ENCODE data around the gene TMIGD1.

The TMIGD1 gene

GRCh38 chr17:30300818-30301217 lies 33.0 kb downstream of the TMIGD1 start:
- DNase-seq (ENCODE audit: low read depth, low spot score) = no peak
- Histone ChIP-seq H3K27me3 (ENCODE audit: insufficient read depth, insufficient read length) (no peaks in the 10 kb centered on the region), H3K4me3 (ENCODE audit: insufficient read length, low read depth) (no peak overlapping the region), H3K9ac (ENCODE audit: insufficient read length, low read depth) (no peak overlapping the region), H3K4me1 (ENCODE audit: insufficient read depth, insufficient read length) (no peaks in the 10 kb centered on the region), H3K36me3 (ENCODE audit: insufficient read depth, insufficient read length, low read length) (no peaks in the 10 kb centered on the region), H3K9me3 (ENCODE audit: insufficient read depth, low read length) (peaks cover 5% of the 10 kb centered on the region)
- no peak for TF ChIP-seq YY1 (IDR thresholded peaks at IDR 0.05; ENCODE audit: insufficient read depth, insufficient read length)
- TF ChIP-seq SUZ12 (IDR thresholded peaks at IDR 0.05; ENCODE audit: extremely low read depth, insufficient read depth, insufficient read length) = no peak
- no peak for TF ChIP-seq ZNF274 (IDR thresholded peaks at IDR 0.05; ENCODE audit: low read depth, low read length)

GRCh38 chr17:30299000-30299399 lies 34.9 kb downstream of the TMIGD1 start:
- Histone ChIP-seq H3K27me3 (ENCODE audit: insufficient read depth, insufficient read length) (no peaks in the 10 kb centered on the region), H3K4me3 (ENCODE audit: insufficient read length, low read depth) (no peak overlapping the region), H3K4me1 (ENCODE audit: insufficient read depth, insufficient read length) (no peaks in the 10 kb centered on the region), H3K36me3 (ENCODE audit: insufficient read depth, insufficient read length, low read length) (no peaks in the 10 kb centered on the region), H3K9ac (ENCODE audit: insufficient read length, low read depth) (no peak overlapping the region), H3K9me3 (ENCODE audit: insufficient read depth, low read length) (peaks cover 5% of the 10 kb centered on the region)
- TF ChIP-seq ZNF274 (IDR thresholded peaks at IDR 0.05; ENCODE audit: low read depth, low read length) = no peak
- TF ChIP-seq SUZ12 (IDR thresholded peaks at IDR 0.05; ENCODE audit: extremely low read depth, insufficient read depth, insufficient read length) = no peak
- no peak for TF ChIP-seq YY1 (IDR thresholded peaks at IDR 0.05; ENCODE audit: insufficient read depth, insufficient read length)
- no peak for DNase-seq (ENCODE audit: low read depth, low spot score)

GRCh38 chr17:30297715-30298114 lies 36.1 kb downstream of the TMIGD1 start:
- DNase-seq (ENCODE audit: low read depth, low spot score) = no peak
- Histone ChIP-seq H3K4me1 (ENCODE audit: insufficient read depth, insufficient read length) (no peaks in the 10 kb centered on the region), H3K27me3 (ENCODE audit: insufficient read depth, insufficient read length) (no peaks in the 10 kb centered on the region), H3K4me3 (ENCODE audit: insufficient read length, low read depth) (no peak overlapping the region), H3K36me3 (ENCODE audit: insufficient read depth, insufficient read length, low read length) (no peaks in the 10 kb centered on the region), H3K9ac (ENCODE audit: insufficient read length, low read depth) (no peak overlapping the region), H3K9me3 (ENCODE audit: insufficient read depth, low read length) (peaks cover 5% of the 10 kb centered on the region)
- no peak for TF ChIP-seq SUZ12 (IDR thresholded peaks at IDR 0.05; ENCODE audit: extremely low read depth, insufficient read depth, insufficient read length)
- TF ChIP-seq YY1 (IDR thresholded peaks at IDR 0.05; ENCODE audit: insufficient read depth, insufficient read length) = no peak
- TF ChIP-seq ZNF274 (IDR thresholded peaks at IDR 0.05; ENCODE audit: low read depth, low read length) = no peak

GRCh38 chr17:30296499-30297080 lies 37.3 kb downstream of the TMIGD1 start:
- no peaks in the 10 kb centered on the region for H3K4me1 ChIP-seq (ENCODE audit: insufficient read depth, insufficient read length)
- H3K9ac ChIP-seq (ENCODE audit: insufficient read length, low read depth) = no peak overlapping the region
- DNase-seq (ENCODE audit: low read depth, low spot score) = no peak
- H3K4me3 ChIP-seq (ENCODE audit: insufficient read length, low read depth) = no peak overlapping the region
- no peaks in the 10 kb centered on the region for H3K27me3 ChIP-seq (ENCODE audit: insufficient read depth, insufficient read length)
- no peaks in the 10 kb centered on the region for H3K36me3 ChIP-seq (ENCODE audit: insufficient read depth, insufficient read length, low read length)
- peaks cover 5% of the 10 kb centered on the region for H3K9me3 ChIP-seq (ENCODE audit: insufficient read depth, low read length)
- no peak for TF ChIP-seq YY1 (IDR thresholded peaks at IDR 0.05; ENCODE audit: insufficient read depth, insufficient read length)
- no peak for TF ChIP-seq ZNF274 (IDR thresholded peaks at IDR 0.05; ENCODE audit: low read depth, low read length)
- no peak for TF ChIP-seq SUZ12 (IDR thresholded peaks at IDR 0.05; ENCODE audit: extremely low read depth, insufficient read depth, insufficient read length)

GRCh38 chr17:30292286-30292858 lies 41.5 kb downstream of the TMIGD1 start:
- Histone ChIP-seq H3K9me3 (ENCODE audit: insufficient read depth, low read length) (no peaks in the 10 kb centered on the region), H3K9ac (ENCODE audit: insufficient read length, low read depth) (peak overlapping the region; percentile 81), H3K4me1 (ENCODE audit: insufficient read depth, insufficient read length) (no peaks in the 10 kb centered on the region), H3K27me3 (ENCODE audit: insufficient read depth, insufficient read length) (no peaks in the 10 kb centered on the region), H3K4me3 (ENCODE audit: insufficient read length, low read depth) (peak overlapping the region; percentile 78), H3K36me3 (ENCODE audit: insufficient read depth, insufficient read length, low read length) (peaks cover 28% of the 10 kb centered on the region)
- peak; percentile 23 for DNase-seq (ENCODE audit: low read depth, low spot score)
- TF ChIP-seq SUZ12 (IDR thresholded peaks at IDR 0.05; ENCODE audit: extremely low read depth, insufficient read depth, insufficient read length) = no peak
- TF ChIP-seq YY1 (IDR thresholded peaks at IDR 0.05; ENCODE audit: insufficient read depth, insufficient read length) = no peak
- no peak for TF ChIP-seq ZNF274 (IDR thresholded peaks at IDR 0.05; ENCODE audit: low read depth, low read length)

GRCh38 chr17:30291543-30292285 lies 42.1 kb downstream of the TMIGD1 start, which contains the start of gene BLMH:
Gene BLMH, minus strand, starts transcription at chr17:30291944. Its CDS starts 125 bp downstream, at chr17:30291819.
- peak within 1 kb of the TSS; percentile 78 for H3K4me3 ChIP-seq (ENCODE audit: insufficient read length, low read depth)
- no peaks in the 10 kb centered on the region for H3K4me1 ChIP-seq (ENCODE audit: insufficient read depth, insufficient read length)
- H3K9ac ChIP-seq (ENCODE audit: insufficient read length, low read depth) = peak within 1 kb of the TSS; percentile 92
- peaks cover 34% of the 10 kb centered on the region for H3K36me3 ChIP-seq (ENCODE audit: insufficient read depth, insufficient read length, low read length)
- H3K9me3 ChIP-seq (ENCODE audit: insufficient read depth, low read length) = no peaks in the 10 kb centered on the region
- DNase-seq (ENCODE audit: low read depth, low spot score) = peak; percentile 28
- H3K27me3 ChIP-seq (ENCODE audit: insufficient read depth, insufficient read length) = no peaks in the 10 kb centered on the region
- no peak for TF ChIP-seq ZNF274 (IDR thresholded peaks at IDR 0.05; ENCODE audit: low read depth, low read length)
- no peak for TF ChIP-seq SUZ12 (IDR thresholded peaks at IDR 0.05; ENCODE audit: extremely low read depth, insufficient read depth, insufficient read length)
- no peak for TF ChIP-seq YY1 (IDR thresholded peaks at IDR 0.05; ENCODE audit: insufficient read depth, insufficient read length)
